K562 (cell line): ENCODE results near the gene ZNF853.

ENCODE experiments used
- CC2D1A ChIP-seq: fragments of 450-650 bp; IDR thresholded peaks from 2 replicates; pipeline ENCODE4 v1.6.1; 2017; ENCODE audit warnings: mild to moderate bottlenecking
- CHCHD3 ChIP-seq: fragments of 250-450 bp; sonication (Bioruptor Pico); IDR thresholded peaks from 2 replicates; pipeline ENCODE4 v2.1.2; 2022; ENCODE audit warnings: mild to moderate bottlenecking
- CTCF ChIP-seq, 3 experiments: IDR thresholded peaks in 2 of 3; conservative IDR thresholded peaks in 1 of 3; 2 replicates each; pipeline ENCODE4 v1.5.1; 2011 to 2012; ENCODE audit warnings: low read length in 3 of 3, mild to moderate bottlenecking in 3 of 3, control low read depth in 2 of 3, improper control_type of control experiment in 1 of 3, inconsistent platforms in 1 of 3, low read depth in 1 of 3, mixed read lengths in 1 of 3, moderate library complexity in 1 of 3; ENCODE audit not compliant: insufficient read depth in 2 of 3
- GATAD2B ChIP-seq: fragments of 450-650 bp; IDR thresholded peaks from 2 replicates; pipeline ENCODE4 v1.6.1; 2017; ENCODE audit warnings: mild to moderate bottlenecking, borderline replicate concordance
- JUND ChIP-seq, 2 experiments: IDR thresholded peaks; 2 replicates in 1 of 2; 3 replicates in 1 of 2; pipeline ENCODE4 v1.6.1; 2011; ENCODE audit warnings: borderline replicate concordance in 2 of 2, low read depth in 2 of 2, low read length in 2 of 2, improper control_type of control experiment in 1 of 2, missing biosample characterization in 1 of 2, missing genetic modification characterization in 1 of 2, missing genetic modification reagents in 1 of 2
- MAFK ChIP-seq: IDR thresholded peaks from 2 replicates; pipeline ENCODE4 v1.6.1; 2011; ENCODE audit warnings: low read length, improper control_type of control experiment
- NR3C1 ChIP-seq: sonication (generic); formaldehyde crosslinking; IDR thresholded peaks from 2 replicates; pipeline ENCODE4 v1.8.1; 2022; ENCODE audit warnings: missing genetic modification reagents
- PCBP2 ChIP-seq: fragments of 200-400 bp; formaldehyde crosslinking; IDR thresholded peaks from 2 replicates; pipeline ENCODE4 v1.6.1; 2018; ENCODE audit warnings: low read length, low read depth, mild to moderate bottlenecking, moderate library complexity; ENCODE audit not compliant: poor library complexity, severe bottlenecking
- RNF2 ChIP-seq: sonication (generic); IDR thresholded peaks from 2 replicates; pipeline ENCODE4 v1.6.1; 2016
- TAF15 ChIP-seq: fragments of 200-400 bp; formaldehyde crosslinking; IDR thresholded peaks from 2 replicates; pipeline ENCODE4 v1.6.1; 2017; ENCODE audit warnings: mild to moderate bottlenecking, low read depth, low read length, moderate library complexity
- ZBTB33 ChIP-seq: sonication (generic); formaldehyde crosslinking; IDR thresholded peaks from 2 replicates; pipeline ENCODE4 v1.8.1; 2023; ENCODE audit warnings: mild to moderate bottlenecking, missing genetic modification reagents
- ZBTB49 ChIP-seq: sonication (generic); formaldehyde crosslinking; IDR thresholded peaks from 2 replicates; pipeline ENCODE4 v1.8.0; 2022; ENCODE audit warnings: missing genetic modification reagents, mild to moderate bottlenecking, borderline replicate concordance
- ZNF79 ChIP-seq: fragments of 250-450 bp; sonication (Bioruptor Pico); IDR thresholded peaks from 2 replicates; pipeline ENCODE4 v1.4.0; 2020; ENCODE audit warnings: low read depth, mild to moderate bottlenecking, moderate library complexity

- no peak for TF ChIP-seq TAF15
- TF ChIP-seq MAFK = no peak
- no peak for TF ChIP-seq ZBTB33 (CRISPR knock-in tag)
- TF ChIP-seq CTCF (IDR thresholded peaks at IDR 0.05 in 2 of 3, conservative IDR thresholded peaks at IDR 0.05 in 1 of 3; ENCODE audit: insufficient read depth in 2 of 3, low read depth in 1 of 3, low read length in 3 of 3) = no peak
- TF ChIP-seq PCBP2 = no peak
- no peak for TF ChIP-seq RNF2
- TF ChIP-seq CHCHD3 = no peak
- TF ChIP-seq ZBTB49 (CRISPR knock-in tag) = no peak
- no peak for TF ChIP-seq NR3C1
- TF ChIP-seq CC2D1A = no peak
- TF ChIP-seq JUND (IDR thresholded peaks at IDR 0.05; ENCODE audit: borderline replicate concordance, low read depth, low read length) = no peak
- no peak for TF ChIP-seq JUND (tag; IDR thresholded peaks at IDR 0.05; ENCODE audit: borderline replicate concordance, low read depth, low read length)
- TF ChIP-seq GATAD2B = no peak
- TF ChIP-seq ZNF79 (CRISPR knock-in tag) = no peak
Measured at GRCh38 chr7:6649241-6649961, 34.0 kb downstream of the ZNF853 start.
